Measurements from ENCODE around the gene PCK2. TPM values are rescaled to one million over a fixed set of nuclear protein-coding genes. Genes with fewer than 3 reads are reported as not detected.
A peak's percentile ranks its signal among the peaks of the same experiment; 100 is the strongest.

Gene PCK2
- total and polyA plus RNA-seq, 2 of the 13 experiments (the other 11 are each of a cell fraction or from before 2014, with no cell fraction given), result 129 to 272 TPM

GRCh38 chr14:24051176-24051788 lies 42.8 kb upstream of the PCK2 start (continued):
- TF ChIP-seq, protein P1, sequence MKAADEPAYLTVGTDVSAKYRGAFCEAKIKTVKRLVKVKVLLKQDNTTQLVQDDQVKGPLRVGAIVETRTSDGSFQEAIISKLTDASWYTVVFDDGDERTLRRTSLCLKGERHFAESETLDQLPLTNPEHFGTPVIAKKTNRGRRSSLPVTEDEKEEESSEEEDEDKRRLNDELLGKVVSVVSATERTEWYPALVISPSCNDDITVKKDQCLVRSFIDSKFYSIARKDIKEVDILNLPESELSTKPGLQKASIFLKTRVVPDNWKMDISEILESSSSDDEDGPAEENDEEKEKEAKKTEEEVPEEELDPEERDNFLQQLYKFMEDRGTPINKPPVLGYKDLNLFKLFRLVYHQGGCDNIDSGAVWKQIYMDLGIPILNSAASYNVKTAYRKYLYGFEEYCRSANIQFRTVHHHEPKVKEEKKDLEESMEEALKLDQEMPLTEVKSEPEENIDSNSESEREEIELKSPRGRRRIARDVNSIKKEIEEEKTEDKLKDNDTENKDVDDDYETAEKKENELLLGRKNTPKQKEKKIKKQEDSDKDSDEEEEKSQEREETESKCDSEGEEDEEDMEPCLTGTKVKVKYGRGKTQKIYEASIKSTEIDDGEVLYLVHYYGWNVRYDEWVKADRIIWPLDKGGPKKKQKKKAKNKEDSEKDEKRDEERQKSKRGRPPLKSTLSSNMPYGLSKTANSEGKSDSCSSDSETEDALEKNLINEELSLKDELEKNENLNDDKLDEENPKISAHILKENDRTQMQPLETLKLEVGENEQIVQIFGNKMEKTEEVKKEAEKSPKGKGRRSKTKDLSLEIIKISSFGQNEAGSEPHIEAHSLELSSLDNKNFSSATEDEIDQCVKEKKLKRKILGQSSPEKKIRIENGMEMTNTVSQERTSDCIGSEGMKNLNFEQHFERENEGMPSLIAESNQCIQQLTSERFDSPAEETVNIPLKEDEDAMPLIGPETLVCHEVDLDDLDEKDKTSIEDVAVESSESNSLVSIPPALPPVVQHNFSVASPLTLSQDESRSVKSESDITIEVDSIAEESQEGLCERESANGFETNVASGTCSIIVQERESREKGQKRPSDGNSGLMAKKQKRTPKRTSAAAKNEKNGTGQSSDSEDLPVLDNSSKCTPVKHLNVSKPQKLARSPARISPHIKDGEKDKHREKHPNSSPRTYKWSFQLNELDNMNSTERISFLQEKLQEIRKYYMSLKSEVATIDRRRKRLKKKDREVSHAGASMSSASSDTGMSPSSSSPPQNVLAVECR (CRISPR knock-in tag; IDR thresholded peaks at IDR 0.05; ENCODE audit: borderline replicate concordance), result no peak
- TF ChIP-seq ZNF446 (CRISPR knock-in tag; IDR thresholded peaks at IDR 0.05), result 0 out of 2 replicates have a peak, but pooled peaks have one; percentile 5
- TF ChIP-seq TARDBP (CRISPR knock-in tag; IDR thresholded peaks at IDR 0.05), result no peak
- TF ChIP-seq, protein P2, sequence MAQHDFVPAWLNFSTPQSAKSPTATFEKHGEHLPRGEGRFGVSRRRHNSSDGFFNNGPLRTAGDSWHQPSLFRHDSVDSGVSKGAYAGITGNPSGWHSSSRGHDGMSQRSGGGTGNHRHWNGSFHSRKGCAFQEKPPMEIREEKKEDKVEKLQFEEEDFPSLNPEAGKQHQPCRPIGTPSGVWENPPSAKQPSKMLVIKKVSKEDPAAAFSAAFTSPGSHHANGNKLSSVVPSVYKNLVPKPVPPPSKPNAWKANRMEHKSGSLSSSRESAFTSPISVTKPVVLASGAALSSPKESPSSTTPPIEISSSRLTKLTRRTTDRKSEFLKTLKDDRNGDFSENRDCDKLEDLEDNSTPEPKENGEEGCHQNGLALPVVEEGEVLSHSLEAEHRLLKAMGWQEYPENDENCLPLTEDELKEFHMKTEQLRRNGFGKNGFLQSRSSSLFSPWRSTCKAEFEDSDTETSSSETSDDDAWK (CRISPR knock-in tag; IDR thresholded peaks at IDR 0.05), result no peak
- no peak; the same call in 1 of the 2 replicates for TF ChIP-seq CSRNP1 (CRISPR knock-in tag; IDR thresholded peaks at IDR 0.05)
- no peak for TF ChIP-seq EP300 (IDR thresholded peaks at IDR 0.05; ENCODE audit: low read depth in 2 of 2, low read length in 2 of 2)
- no peak for TF ChIP-seq EP300 (CRISPR knock-in tag; IDR thresholded peaks at IDR 0.05; ENCODE audit: borderline replicate concordance)
- TF ChIP-seq ZC3H4 (CRISPR knock-in tag; IDR thresholded peaks at IDR 0.05; ENCODE audit: borderline replicate concordance), result no peak
- no peak for TF ChIP-seq ZNF530 (CRISPR knock-in tag; IDR thresholded peaks at IDR 0.05; ENCODE audit: low read depth)
- 0 out of 2 replicates have a peak, but pooled peaks have one; percentile 20 for TF ChIP-seq HNRNPL (IDR thresholded peaks at IDR 0.05; ENCODE audit: low read depth, low read length)
- 0 out of 2 replicates have a peak, but pooled peaks have one; percentile 58 for TF ChIP-seq ZNF230 (CRISPR knock-in tag; IDR thresholded peaks at IDR 0.05)
- TF ChIP-seq SNAPC2 (CRISPR knock-in tag; IDR thresholded peaks at IDR 0.05), result 0 out of 2 replicates have a peak, but pooled peaks have one; percentile 26
- TF ChIP-seq ZNF10 (CRISPR knock-in tag; IDR thresholded peaks at IDR 0.05; ENCODE audit: borderline replicate concordance, low read depth), result no peak
- TF ChIP-seq, protein P3, sequence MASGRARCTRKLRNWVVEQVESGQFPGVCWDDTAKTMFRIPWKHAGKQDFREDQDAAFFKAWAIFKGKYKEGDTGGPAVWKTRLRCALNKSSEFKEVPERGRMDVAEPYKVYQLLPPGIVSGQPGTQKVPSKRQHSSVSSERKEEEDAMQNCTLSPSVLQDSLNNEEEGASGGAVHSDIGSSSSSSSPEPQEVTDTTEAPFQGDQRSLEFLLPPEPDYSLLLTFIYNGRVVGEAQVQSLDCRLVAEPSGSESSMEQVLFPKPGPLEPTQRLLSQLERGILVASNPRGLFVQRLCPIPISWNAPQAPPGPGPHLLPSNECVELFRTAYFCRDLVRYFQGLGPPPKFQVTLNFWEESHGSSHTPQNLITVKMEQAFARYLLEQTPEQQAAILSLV (CRISPR knock-in tag; IDR thresholded peaks at IDR 0.05; ENCODE audit: borderline replicate concordance), result no peak
- 0 out of 2 replicates have a peak, but pooled peaks have one; percentile 48 for TF ChIP-seq ZKSCAN5 (CRISPR knock-in tag; IDR thresholded peaks at IDR 0.05)
- no peak for TF ChIP-seq MBNL3 (CRISPR knock-in tag; conservative IDR thresholded peaks at IDR 0.05)
- 0 out of 2 replicates have a peak, but pooled peaks have one; percentile 72 for TF ChIP-seq ZNF510 (CRISPR knock-in tag; IDR thresholded peaks at IDR 0.05; ENCODE audit: low read depth)
- no peak for TF ChIP-seq U2AF1 (optimal IDR thresholded peaks at IDR 0.05; ENCODE audit: low read depth, low read length)
- peak; percentile 52; the same call in 1 of the 2 replicates for TF ChIP-seq IKZF5 (CRISPR knock-in tag; IDR thresholded peaks at IDR 0.05)
